Measurements from ENCODE around the gene CCL21.
"Not testable (repeated sequence)": the region's sequence is repeated elsewhere in the genome, so short reads cannot be mapped to it uniquely, and the experiment has no call there.

CCL21 gene, protein sequence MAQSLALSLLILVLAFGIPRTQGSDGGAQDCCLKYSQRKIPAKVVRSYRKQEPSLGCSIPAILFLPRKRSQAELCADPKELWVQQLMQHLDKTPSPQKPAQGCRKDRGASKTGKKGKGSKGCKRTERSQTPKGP

DNA sequence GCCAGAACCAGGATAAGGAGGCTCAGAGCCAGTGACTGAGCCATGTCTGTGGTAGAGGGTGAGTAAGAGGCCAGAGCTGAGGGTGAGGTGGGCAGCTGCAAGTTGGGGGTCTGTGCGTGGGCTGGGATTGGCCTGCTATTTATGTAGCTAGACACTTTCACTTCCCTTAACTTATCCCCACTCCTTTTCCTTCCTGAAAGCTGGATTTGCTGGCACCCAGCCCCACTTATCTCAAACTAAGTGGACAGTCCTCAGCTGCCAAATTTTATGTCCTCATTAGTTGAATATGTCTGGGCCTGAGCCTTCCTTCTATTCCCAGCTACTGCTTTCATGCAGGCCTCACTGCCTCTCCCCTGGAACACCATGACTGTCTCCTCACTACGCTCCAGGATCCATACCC lies at the start of gene CCL21:
CCL21 (minus strand) TSS at position 114 of the 400 bp plus-strand sequence; CDS start at position 44, 70 bp downstream.
- no peak for DNase-seq

DNA sequence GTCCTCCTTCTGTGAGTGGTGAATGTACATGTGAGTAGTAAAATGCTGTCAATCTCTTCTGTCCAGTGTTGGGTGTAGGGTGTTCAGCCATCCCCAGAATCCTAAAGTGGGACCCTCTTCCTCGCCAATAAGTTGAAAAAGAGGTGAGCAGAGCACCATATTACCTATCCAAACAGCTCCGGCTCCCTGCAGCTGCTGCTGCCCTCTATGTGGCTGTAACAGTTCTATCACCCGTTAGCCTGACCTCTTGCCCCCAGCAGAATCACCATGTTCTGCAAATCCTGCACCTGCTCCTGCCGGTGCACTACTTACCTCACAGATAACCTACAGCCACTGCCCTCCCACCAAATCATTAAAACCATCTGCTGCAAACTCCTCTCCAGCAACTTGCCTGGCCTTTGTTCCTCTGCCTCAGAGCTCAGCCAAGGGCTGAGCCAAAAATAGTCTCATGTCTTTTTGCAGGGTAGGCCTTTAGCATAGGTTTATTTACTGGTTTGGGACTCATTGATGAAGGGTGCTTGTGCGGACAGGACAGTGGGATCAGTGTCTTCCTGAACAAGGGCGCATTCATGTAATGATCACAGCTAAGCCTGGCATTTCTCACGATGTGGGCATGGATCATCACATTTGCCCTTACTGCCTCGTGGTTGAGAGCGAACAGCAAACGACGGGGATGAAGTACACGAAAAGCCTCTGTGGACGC lies 49.6 kb upstream of the CCL21 start:
- no peak for DNase-seq

DNA sequence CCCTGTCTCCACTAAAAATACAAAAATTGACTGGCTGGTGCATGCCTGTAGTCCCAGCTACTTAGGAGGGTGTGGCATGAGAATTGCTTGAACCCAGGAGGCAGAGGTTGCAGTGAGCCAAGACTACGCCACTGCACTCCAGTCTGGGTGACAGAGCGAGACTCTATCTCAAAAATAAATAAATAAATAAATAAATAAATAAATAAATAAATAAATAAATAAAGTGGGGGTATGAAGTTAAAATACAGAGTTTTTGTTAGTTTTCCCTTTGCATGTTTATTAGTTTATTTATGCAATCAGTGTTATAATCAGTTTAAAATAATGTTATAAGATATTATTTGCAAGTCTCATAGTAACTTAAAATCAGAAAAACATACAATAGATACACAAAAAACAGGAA lies 40.4 kb upstream of the CCL21 start:
- DNase-seq = not testable (repeated sequence)

DNA sequence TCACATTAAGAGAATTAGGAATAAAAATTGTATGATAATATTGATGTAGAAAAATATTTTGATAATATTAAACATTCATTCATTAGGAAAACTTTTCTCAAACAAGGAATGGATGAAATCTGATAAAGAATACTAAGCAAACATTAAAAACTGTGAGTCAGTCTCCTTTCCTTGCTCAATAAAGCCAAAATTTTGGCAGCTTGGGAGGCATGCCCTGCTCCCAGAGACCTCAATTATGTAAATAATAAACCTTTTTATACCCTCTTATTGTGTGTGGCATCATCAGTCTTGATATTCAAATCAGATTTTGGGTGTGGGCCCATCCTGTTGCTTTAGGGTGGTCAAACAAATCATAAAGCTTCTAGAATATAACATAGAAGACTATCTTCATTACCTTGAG lies 36.6 kb upstream of the CCL21 start:
- no peak for DNase-seq

DNA sequence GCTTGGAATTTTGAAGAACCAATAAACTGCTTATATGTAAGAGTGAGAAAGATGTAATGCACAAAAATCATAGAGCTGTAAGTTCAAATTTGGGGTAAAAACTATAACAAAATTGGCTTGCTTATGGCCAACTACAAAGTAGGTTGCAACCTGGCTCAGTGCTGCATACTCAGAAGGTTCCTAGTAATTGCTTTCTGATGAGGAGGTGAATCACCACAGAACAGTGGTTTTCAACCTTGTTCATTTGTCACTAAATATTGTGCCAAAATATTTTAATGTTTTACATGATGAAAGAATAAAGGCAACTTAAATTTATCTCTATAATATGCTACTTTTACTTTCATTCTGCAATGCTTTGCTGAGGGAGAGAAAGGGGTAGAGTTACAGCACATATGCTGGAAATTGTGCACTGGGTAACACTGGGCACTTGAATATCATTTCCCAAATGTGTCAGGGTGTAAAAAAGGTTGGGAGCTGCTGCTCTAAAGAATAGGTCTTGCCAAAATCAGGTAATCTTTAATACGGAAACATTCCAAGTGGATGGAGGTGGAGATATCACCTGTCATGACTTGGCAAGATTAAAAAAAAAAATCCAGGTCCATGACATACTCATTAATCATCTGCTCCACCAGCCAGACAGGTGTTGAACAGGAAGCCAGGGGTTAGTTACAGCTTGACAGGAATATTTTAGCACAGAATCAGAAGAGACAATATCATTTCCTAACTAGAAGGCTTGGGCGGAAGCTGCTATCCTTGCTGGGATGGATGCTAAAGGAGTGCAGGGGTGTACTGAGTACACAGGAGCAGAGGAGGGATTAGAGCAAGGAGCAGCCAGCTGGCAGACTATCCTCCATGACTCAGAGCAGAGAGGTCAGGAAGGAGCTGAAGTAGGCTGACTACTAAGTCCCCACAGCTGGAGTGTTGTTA lies 34.6 kb upstream of the CCL21 start:
- no peak for DNase-seq

DNA sequence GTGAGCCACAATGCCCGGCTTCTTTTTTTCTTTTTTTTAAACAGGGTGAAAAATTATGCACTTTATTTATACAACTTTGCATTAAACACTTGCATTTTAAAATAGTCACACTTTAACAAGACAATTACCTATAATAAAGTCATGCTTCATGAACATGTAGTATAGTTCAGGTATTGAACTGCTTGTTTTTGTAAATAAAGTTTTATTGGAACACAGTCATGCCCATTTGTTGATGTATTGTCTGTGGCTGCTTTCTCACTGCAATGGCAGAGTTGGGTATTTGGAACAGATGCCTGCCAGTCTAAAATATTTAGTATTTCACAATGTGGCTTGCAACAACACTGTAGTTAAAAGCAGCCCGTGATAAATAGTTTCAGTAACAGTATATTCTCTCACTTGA lies 32.8 kb upstream of the CCL21 start:
- DNase-seq = no peak

DNA sequence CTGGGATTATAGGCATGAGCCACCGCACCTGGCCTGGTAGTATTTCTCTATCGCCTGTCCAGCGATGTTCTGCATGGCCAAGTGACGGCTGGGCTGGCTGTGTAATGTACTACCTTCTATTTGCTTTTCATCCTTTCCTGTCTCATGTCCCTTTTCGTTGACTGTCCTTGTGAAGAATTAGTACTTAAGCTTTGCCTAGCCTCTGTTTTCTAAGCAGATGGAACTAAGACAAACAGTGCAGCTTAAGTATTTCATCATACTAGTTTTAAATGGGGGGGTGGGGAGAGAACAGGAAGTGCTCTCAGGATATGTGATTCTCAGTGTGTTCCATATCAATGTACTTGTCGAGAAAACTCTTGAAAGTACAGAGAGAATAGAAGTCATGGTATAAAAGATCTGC lies 31.7 kb upstream of the CCL21 start:
- no peak for DNase-seq

DNA sequence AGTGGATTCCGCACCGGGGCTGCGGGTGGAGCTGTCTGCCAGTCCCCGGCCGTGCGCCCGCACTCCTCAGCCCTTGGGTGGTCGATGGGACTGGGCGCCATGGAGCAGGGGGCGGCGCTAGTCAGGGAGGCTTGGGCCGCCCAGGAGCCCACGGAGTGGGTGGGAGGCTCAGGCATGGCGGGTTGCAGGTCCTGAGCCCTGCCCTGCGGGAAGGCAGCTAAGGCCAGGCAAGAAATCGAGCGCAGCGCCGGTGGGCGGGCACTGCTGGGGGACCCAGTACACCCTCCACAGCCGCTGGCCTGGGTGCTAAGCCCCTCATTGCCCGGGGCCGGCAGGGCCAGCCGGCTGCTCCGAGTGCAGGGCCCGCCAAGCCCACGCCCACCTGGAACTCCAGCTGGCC lies 30.2 kb upstream of the CCL21 start:
- not testable (repeated sequence) for DNase-seq

DNA sequence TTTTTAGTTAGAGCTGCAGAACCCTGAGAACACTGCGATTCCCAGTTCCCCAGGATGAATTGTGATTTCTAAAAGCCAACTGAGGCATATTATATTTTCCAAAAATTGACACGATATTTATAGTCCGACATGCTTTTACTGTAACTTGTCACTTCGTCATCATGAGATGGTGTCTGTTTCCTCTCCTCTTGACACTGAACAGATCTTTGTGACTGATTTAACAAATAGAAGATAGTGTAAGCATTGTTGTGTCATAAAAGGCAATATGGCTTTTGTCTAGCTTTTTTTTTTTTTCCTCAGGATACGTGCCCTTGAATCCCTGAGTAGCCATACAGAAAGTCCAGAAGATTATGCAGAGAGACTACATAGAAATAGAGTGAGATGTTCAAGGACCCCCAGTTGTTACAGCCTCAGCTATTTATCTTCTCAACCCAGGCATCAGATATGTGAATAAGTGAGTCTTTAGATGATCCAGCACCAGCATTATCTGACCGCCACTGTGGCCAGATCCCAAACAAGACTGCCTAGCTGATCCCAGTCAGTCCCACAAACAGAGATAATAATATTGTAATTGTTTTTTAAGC lies 27.8 kb upstream of the CCL21 start:
- DNase-seq = no peak

DNA sequence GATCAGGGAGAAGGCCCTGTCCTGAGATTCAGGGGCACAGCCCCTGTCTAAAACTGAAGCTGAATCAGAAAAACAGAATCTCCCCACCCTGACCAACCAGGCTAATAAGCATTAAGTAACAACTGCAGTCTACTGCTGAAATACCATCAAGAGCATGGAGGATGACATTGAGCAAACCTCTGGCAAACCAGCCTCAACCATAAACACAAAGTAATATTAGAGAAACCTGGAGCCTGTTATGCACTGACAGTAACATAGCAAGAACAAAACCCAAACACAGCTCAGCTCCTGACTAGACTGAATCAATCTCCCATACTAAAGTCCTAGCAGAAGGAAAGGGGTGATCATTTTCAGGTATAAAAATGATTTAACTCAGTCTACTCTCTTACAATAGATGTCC lies 24.8 kb upstream of the CCL21 start:
- no peak for DNase-seq

DNA sequence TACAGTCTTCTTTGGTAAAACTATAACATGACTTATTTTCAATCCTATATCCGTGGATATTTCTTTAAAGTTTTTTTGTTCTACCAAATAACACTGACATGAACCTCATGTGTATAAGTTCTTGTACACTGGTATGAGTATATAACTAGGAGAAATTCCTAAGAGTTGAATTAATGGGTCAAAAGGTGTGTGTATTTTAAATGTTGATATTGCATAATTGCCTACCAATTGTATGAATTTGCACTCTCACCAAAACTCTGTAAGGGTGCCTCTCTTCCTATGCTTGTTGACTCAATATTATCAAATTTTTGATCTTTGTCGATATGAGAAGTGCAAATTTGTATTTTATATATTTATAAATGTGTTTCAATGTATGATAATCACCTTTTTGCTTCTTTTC lies 22.9 kb upstream of the CCL21 start:
- no peak for DNase-seq

DNA sequence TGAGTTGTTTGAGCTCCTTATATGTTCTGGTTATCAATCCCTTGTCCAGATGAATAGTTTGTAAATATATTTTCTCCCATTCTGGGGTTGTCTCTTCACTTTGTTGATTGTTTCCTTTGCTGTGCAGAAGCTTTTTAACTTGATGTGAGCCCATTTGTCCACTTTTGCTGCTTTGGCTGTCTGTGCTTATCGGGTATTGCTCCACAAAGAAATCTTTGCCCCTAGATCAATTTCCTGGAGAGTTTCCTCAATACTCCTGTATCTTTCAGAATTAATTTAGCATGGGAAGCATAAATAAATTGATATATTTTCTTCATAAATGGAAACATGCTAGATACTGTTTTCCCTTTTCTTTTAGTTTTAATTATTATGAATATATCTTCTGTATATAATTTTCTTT lies 22.5 kb upstream of the CCL21 start:
- DNase-seq = no peak

DNA sequence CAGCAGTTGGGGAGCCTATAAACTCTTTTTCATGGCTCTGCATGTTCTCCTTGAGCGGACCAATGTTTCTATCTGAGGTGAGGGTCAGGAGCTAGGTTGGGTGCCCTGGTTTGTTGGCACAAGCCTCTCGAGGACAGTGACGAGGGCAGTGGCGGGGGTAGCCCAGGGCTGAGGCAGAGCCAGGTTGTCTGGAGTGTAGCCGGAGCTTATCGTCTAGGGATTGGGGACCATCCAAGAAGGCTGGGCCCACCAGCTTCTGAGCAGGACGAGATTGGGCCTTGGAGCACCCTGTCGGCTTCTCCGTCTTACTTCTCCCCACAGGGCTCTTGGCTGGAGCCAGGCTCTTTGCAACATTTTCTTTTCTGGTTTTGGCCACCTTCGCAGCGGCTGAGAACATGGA lies 13.2 kb upstream of the CCL21 start:
- DNase-seq = no peak

DNA sequence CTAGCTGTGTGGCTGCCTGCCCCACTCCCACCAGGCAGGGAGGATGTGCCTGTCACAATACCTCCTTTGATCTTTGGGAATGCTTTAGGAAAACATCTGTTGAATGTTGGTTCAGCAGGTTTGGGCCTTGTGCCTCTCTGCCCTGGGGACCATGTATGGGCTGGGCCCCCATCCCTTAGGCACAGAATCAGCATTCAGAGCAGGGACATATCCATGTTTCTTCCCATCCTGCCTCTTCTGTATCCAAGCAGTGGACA lies 9.8 kb upstream of the CCL21 start:
- DNase-seq = not testable (repeated sequence)

DNA sequence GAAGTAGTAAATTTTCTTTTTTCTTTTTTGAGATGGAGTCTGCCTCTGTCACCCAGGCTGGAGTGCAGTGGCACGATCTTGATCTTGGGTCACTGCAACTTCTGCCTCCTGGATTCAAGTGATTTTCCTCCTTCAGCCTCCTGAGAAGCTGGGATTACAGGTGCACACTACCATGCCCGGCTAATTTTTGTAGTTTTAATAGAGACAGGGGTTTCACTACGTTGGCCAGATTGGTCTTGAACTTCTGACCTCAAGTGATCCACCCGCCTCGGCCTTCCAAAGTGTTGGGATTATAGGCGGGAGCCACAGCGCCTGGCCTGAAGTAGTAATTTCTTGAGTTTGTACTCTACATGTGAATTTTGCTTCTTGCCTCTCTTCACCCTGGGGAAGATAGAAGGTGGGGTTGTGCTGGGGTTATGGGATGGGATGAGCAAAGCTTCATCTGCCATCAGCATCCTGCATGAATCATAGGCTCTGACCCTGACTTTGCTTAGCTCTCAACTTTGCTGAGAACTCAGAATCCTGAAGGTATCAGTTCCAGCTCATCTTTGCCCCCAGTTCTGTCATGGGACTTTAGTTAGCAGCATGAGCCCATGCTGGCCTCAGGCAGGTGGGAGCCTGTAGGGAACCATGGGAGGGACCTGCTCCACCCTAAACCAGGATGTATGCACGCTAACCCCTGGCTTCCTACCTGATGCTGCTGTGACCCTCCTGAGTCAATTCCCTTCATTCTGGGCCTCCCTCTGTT lies 9.3 kb upstream of the CCL21 start:
- DNase-seq = no peak

DNA sequence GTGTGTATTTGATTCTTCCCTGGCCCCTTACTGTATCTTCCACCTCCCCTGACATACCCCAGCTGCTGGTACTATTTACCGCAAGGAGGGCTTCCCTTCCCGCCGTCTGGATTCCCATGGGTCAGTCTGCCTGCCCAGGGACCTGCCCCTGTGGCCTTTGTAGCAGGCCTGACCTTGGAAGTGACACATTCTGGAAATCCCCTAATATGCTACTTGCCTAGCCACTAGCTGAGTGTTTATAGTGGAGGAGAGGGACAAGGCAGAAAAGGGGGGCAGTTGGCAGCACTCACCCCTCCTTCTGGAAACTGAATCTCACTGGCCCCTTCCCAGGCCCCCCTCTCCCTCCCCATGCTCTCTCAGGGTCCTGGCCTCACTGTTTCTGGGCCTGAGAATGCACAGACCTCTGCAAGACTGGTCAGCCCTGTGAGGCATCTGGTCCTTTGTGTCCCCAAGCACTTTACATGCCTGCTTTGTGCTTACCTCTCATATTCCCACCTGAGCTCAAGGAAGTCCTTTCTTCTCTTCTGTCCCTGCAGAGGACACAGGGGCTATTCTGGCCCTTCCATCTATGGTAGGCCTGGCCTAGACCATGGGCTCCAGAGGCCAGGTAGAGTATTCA lies 8.2 kb upstream of the CCL21 start:
- DNase-seq = no peak

DNA sequence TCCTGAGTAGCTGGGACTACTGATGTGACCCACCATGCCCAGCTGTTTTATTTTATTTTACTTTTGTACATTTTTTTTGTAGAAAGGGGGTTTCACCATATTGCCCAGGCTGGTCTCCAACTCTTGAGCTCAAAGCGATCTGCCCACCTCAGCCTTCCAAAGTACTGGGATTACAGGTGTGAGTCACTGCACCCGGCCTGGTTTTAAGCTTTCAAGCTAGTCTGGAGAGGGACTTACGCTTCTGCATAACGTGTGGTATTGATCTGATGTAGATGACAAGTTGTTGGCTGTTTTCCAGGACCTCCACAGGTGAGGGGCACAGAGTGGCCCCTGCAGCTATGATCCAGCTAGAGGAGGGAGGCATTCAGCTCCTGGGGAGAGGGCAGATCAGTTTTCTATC lies 6.8 kb upstream of the CCL21 start:
- DNase-seq = no peak

DNA sequence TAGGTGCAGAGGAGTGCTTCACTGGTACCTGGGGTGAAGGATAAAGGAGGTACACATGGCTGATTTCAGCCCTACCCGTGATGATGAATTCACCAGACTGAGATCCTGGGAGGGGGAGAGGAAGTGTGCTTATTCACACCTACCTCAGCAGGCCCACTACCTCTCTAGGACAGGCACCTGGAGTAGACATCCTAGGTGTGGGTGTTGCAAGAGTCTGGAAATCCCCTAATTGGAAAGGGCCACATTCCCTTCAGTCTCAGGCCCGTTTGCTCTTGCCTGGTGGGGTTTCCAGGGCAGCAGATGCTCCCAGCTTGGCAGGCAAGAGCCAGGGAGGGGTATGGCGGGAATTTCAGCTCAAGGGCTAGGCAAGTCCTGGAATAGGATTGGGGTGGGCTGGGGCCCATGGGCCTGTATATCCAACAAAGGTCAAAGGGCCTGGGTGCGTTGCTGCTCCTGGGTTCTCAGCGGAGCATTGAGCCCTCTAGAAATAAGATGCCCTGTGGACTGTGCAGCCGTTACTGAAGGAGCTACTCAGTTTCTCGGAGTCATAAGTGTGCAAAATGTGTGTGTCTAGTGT lies 5.8 kb upstream of the CCL21 start:
- DNase-seq = no peak

DNA sequence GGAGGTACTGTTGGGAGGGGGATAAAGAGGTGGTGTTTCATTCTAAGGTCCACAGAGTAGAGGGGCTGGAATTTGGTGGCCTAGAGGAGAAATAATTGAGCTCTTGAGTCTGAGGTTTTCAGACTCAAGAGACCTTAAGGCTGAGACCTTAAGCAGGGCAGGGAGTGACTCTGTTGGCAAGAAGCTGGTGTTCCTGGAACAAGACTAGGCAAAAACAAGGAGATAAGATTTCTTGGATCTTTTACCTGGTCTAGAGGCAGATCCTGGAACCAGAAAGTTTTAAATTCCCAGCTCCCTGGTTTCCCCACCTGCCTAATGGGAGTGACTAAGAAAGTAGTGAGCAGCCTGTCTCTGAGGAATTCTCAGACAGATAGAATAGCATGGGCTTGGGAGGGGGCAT lies 4.1 kb upstream of the CCL21 start:
- no peak for DNase-seq

DNA sequence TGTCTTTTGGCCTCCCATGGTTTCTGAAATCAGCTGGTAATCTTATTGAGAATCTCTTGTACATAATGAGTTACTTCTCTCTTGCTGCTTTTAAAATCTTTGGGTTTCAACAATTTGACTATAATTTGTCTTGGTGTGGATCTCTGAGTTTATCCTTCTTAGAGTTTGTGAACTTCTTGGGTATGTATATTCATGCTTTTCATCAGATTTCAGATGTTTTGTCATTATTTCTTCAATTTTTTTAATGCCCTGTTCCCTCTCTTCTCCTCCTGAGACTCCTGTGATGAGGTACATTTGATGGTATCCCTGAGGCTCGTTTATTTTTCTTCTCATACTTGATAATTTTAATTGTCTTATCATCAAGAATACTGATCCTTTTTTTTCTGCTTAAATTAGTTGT lies 2.2 kb upstream of the CCL21 start:
- DNase-seq = no peak

DNA sequence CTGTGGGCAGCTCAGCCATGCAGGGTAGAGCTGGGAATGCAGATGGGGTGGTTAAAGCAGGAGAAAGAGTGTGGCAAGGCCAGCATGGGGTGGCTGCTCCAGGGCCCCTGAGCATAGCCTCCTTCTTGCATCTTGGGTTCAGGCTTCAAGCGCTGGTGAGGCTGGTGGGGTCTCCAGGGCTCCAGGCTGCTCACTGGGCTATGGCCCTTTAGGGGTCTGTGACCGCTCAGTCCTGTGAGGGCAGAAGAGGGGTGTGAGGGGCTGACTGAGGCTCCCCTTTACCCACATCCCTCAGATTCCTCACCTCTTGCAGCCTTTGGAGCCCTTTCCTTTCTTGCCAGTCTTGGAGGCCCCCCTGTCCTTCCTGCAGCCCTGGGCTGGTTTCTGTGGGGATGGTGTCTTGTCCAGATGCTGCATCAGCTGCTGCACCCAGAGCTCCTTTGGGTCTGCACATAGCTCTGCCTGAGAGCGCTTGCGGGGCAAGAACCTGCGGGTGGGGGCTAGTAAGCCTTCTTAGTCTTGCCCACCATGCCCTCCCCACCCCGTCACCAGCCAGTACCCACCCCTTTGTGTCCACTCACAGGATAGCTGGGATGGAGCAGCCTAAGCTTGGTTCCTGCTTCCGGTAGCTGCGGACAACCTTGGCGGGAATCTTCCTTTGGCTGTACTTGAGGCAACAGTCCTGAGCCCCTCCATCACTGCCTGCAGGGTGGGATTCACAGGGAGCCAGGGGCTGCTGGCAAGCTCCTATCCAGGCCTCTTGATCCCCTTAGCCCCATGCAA lies 549 bp downstream of the CCL21 start:
- DNase-seq = no peak

DNA sequence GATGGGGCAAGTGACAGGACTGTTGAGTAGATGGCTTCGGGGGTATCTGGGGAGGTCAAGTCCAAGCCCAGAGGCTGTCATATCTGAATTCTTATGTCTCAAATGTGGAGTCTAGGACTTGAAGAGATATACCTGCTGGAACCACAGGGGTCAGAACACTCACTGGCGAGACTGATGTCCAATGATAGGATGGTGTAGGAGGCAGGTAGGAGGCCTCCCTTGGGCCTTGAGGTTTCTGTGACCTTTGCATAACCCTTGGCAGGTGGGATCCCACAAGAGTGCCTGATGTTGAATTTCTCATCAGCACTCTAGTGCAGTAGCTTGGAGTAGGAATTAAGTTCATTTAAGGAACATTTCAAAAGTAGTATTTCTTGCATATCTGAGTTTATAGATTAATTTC lies 2.8 kb downstream of the CCL21 start:
- DNase-seq = no peak
